Hepatocyte (in vitro differentiated cells): Measurements from ENCODE around the gene CMTM4.

Source experiments
- CTCF ChIP-seq: fragments of 200-600 bp; sonication (generic); IDR thresholded peaks from 2 replicates; pipeline ENCODE4 v1.5.1; 2016; ENCODE audit warnings: antibody characterized with exemption, mild to moderate bottlenecking; ENCODE audit not compliant: poor library complexity
- EZH2 ChIP-seq: fragments of 200-600 bp; sonication (generic); IDR thresholded peaks from 2 replicates; pipeline ENCODE4 v1.6.1; 2016; ENCODE audit warnings: antibody characterized with exemption, mild to moderate bottlenecking, borderline replicate concordance

- TF ChIP-seq CTCF = no peak
- no peak for TF ChIP-seq EZH2
Observed at GRCh38 chr16:66601471-66601870, 95.1 kb downstream of the CMTM4 start.
